RCC 7860 (cell line): Measurements from ENCODE around the gene FAAP100.

Experiments
- DNase-seq: peaks from one replicate; pipeline ENCODE4 v3.0.0-alpha.2; 2015; ENCODE audit warnings: low spot score
- FAIRE-seq: peaks from 2 replicates; lab custom pipeline; 2012; peaks lifted over from hg19 to GRCh38; lab: Jason Lieb, UNC

FAAP100 gene

GRCh38 chr17:81553616-81554181 is 1.5 kb upstream of the FAAP100 start:
- DNase-seq, result peak; percentile 96
- peak; percentile 81 for FAIRE-seq

GRCh38 chr17:81553018-81553615 is 964 bp upstream of the FAAP100 start:
- peak; percentile 56 for DNase-seq
- FAIRE-seq, result no peak

GRCh38 chr17:81551458-81552243 is 502 bp downstream of the FAAP100 start:
- peak; percentile 8 for DNase-seq
- FAIRE-seq, result no peak

GRCh38 chr17:81550830-81551457 is 1.2 kb downstream of the FAAP100 start:
- FAIRE-seq (no peak), DNase-seq (no peak)

- DNase-seq (no peak), FAIRE-seq (no peak)
These were observed 1.9 kb downstream of the FAAP100 start for GRCh38 chr17:81550285-81550684.

GRCh38 chr17:81549826-81550225 is 2.3 kb downstream of the FAAP100 start:
- DNase-seq (no peak), FAIRE-seq (no peak)

GRCh38 chr17:81549031-81549557 is 3.1 kb downstream of the FAAP100 start:
- FAIRE-seq (no peak), DNase-seq (no peak)

GRCh38 chr17:81547614-81547982 is 4.6 kb downstream of the FAAP100 start:
- FAIRE-seq (no peak), DNase-seq (no peak)

- no peak for FAIRE-seq
- DNase-seq, result no peak
These were observed 5.1 kb downstream of the FAAP100 start for GRCh38 chr17:81546906-81547613.

- FAIRE-seq, result no peak
- DNase-seq, result no peak
These were observed 6.8 kb downstream of the FAAP100 start for GRCh38 chr17:81545160-81545949.

GRCh38 chr17:81544281-81544974 is 7.7 kb downstream of the FAAP100 start:
- DNase-seq (no peak), FAIRE-seq (no peak)

GRCh38 chr17:81543756-81544155 is 8.4 kb downstream of the FAAP100 start:
- no peak for DNase-seq
- no peak for FAIRE-seq

- FAIRE-seq, result no peak
- no peak for DNase-seq
These were observed 8.8 kb downstream of the FAAP100 start for GRCh38 chr17:81543339-81543675.

GRCh38 chr17:81542431-81543338 is 9.5 kb downstream of the FAAP100 start:
- DNase-seq (no peak), FAIRE-seq (no peak)

- FAIRE-seq (no peak), DNase-seq (no peak)
These were observed 11.0 kb downstream of the FAAP100 start for GRCh38 chr17:81541123-81541522.

GRCh38 chr17:81540676-81541027 is 11.5 kb downstream of the FAAP100 start:
- DNase-seq (no peak), FAIRE-seq (no peak)

GRCh38 chr17:81539961-81540675 is 12.0 kb downstream of the FAAP100 start:
- no peak for DNase-seq
- FAIRE-seq, result no peak

GRCh38 chr17:81539571-81539900 is 12.6 kb downstream of the FAAP100 start:
- no peak for FAIRE-seq
- no peak for DNase-seq
